Raji (cell line): Measurements from ENCODE around the gene TFPI.

Experiments
- POLR2A ChIP-seq: IDR thresholded peaks from 2 replicates; pipeline ENCODE4 v1.6.1; 2011; ENCODE audit warnings: low read depth, low read length, control low read depth; ENCODE audit not compliant: insufficient read depth

Gene TFPI

DNA sequence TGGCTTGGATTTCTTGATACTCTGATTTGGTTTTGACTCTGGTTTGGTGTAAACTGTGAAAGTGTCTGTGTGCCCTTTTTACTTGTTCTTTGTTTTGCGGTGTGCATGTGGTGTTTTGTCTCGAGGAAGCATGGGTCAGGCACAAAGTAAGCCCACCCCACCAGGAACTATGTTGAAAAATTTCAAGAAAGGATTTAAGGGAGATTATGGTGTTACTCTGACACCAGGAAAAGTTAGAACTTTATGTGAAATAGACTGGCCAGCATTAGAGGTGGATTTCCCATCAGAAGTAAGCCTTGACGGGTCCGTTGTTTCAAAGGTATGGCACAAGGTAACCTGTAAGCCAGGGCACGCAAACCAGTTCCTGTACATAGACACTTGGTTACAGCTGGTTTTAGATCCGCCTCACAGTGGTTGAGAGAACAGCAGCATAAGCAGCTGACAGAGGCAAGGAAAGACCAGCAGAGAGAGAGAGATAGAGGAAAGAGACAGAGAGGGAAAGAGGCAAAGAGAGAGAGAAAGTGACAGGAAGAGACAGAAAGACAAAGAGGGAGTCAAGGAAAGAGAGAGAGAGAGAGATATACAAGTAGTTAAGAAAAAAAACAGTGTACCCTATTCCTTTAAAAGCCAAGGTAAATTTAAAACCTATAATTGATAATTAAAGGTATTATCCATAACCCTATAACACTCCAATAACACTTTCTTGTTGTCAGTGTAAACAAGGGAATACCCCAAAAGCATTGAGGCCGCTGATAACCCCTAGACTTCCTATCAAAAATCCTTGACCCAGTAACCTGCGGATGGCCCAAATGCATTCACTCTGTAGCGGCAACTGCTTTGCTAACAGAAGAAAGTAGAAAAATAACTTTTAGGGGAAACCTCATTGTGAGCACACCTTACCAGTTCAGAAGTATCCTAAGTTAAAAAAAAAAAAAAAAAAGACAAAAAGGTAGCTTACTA, 42.6 kb downstream of the TFPI start:
- no peak for TF ChIP-seq POLR2A

DNA sequence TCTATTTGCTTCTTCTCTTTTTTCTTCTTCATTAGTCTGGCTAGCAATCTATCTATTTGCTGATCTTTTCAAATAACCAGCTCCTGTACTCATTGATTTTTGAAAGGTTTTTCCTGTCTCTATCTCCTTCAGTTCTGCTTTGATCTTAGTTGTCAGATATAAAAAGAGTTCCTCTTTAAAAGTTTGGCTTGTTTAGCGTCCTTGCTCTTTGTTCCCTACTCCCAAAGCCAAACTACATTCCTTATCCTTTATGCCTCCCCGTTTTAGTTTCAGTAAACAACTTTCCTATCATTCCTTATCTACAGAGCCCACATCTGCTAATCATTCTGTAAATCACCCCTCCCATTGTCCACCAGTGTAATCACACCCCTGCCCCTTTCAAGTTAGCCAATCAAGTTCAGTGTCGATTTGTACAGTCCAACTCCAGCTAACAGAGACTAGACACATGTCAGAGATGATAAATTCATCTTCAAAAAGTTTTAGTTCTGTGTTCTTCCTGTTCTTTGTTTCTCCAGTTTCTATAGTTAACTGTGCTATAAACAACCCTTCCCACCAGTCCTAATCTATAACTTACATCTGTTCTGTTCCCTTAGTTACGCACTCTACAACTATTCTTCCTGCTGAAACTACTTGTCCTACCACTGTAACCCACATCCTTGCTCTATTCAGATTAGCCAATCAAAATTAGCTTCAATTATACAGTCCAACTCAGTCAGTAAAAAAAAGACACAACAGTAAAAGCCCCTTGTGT, 44.4 kb downstream of the TFPI start:
- TF ChIP-seq POLR2A, result no peak

DNA sequence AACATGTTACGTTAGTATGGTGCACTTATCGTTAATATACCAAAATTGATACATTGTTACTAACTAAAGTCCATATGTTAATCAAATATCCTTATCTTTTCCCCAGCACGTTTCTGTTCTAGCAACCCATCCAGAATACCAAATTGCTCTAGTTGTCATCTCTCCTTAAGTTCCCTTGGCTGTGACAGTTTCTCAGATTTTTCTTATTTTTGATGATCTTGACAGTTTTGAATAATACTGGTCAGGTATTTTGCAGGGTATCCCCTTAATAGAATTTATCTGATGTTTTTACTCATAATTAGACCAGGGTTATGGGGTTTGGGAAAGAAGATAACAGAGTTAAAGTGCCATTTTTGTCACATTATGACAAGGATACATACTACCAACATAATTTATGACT, 47.8 kb downstream of the TFPI start:
- TF ChIP-seq POLR2A, result no peak

DNA sequence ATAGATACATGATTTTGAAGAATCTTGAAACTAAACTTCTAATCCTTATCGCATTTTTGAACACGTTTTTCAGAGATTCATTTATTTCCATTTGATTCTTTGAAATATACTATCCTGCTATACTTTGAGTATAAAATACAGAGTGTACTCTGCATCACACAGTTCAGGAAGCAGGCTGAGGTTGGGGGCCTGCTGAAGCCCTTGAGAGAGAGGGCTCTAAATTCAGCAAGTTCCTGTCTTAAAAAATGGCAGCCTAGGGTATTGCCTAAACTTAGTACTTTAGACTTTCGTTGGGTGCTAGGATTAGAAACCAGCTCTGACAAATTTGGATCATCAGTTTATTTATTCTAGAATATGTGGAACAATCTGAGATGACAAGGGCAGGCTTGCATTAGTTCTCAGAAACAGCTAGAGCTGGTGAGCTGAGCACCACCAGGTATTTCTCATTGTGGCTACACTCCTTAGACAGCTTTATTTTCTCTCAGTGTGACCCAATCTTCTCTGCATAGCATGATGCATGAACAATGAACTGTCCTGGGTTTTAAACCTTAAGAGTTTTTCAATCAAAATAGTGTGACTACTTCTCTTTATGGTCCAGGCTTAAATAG, 49.1 kb downstream of the TFPI start:
- TF ChIP-seq POLR2A, result no peak

GRCh38 chr2:187504312-187504921, 49.8 kb downstream of the TFPI start:
- no peak for TF ChIP-seq POLR2A

DNA sequence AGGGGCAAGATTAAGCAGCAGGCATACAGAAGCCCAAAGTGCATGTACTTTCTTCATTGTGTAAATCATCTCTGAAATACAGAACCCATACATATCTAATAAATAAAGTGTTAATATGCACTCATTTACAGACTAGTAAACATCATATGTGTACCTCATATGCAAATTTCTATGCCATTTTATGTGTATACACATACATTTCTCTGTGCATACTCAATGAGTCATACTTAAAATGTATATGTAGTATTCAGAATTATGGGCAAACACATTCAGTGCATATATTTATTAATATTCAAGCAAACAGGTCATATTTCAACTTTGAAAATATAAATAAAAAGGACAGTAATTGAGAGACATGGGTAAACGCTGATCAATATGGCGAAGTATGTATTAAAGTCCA, 50.5 kb downstream of the TFPI start:
- no peak for TF ChIP-seq POLR2A

- TF ChIP-seq POLR2A, result no peak
These were observed 51.8 kb downstream of the TFPI start for GRCh38 chr2:187502467-187502866.

- TF ChIP-seq POLR2A, result no peak
These were observed 53.5 kb downstream of the TFPI start for GRCh38 chr2:187500585-187501359.

GRCh38 chr2:187499941-187500532, 54.2 kb downstream of the TFPI start:
- TF ChIP-seq POLR2A, result no peak

DNA sequence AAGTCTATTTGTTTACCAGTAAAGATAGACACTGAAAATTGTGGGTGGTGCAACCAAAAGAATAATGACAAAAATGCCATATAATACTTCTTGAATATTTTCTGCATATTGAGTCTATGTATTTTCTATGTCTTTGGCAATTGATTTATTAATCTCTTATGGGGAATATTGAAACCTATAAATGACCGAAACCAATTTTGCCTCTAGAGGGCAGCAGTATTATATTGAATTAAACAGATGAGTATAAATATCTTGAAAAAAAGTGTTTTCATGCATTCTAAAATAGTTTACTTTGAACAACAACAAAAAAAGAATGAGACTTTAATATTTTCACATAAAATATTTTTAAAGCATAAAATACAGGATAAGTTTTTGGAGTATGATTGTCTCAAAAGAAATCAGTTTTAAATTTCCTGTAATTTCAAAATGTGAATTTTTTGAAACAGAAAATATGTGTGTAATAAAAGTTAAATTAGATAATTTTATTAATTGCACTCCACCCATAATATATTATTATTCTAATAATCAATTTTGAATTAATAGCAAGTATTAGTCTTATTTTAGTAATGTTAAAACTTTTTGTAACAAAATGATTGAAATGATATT, 56.3 kb downstream of the TFPI start:
- no peak for TF ChIP-seq POLR2A

DNA sequence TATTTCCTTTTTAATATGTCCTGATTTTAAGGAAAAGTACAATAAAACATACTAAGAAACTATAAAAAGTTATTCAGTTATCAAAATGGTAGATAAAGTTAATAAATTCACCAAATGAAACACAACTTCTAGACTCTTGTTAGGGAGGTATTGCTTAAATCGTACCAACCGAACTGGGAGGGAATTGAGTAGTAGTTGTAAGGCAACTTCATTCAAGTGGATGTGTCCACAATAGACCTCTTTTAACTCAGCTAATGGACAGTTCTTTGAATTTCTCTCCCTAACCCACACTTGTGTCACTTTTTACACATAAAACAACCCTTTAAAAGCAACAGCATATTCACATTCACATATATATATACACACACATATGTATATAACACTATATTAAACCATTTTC, 57.1 kb downstream of the TFPI start:
- TF ChIP-seq POLR2A, result no peak

- no peak for TF ChIP-seq POLR2A
These were observed 58.9 kb downstream of the TFPI start for GRCh38 chr2:187495324-187495723.

- no peak for TF ChIP-seq POLR2A
These were observed 60.2 kb downstream of the TFPI start for GRCh38 chr2:187493877-187494568.
